ENCODE measurements around the gene HMGN3. TPM values are rescaled to one million over a fixed set of nuclear protein-coding genes. Genes with fewer than 3 reads are reported as not detected.

HMGN3 gene
- total RNA-seq, 2 experiments from 2014 or later: 45.6 to 49.4 TPM

DNA sequence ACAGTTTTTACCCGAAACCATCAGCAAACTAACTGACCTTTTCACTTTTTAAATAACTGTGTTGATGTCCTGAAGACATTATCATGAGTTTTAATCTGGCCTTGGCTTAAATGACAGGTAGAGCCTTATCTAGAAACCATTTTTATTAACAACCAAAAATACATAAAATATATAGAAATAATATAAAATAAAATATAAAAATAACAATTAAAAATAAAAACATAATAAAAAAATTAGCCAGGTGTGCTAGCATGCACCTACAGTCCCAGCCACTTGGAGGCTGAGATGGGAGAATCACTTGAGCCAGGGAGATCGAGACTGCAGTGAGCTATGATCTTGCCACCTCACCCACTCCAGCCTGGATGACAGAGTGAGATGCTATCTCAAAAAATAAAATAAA, 21.6 kb downstream of the HMGN3 start:
- Mint-ChIP-seq H3K4me3 (no peak overlapping the region), H3K27ac (no peak overlapping the region), H3K36me3 (ENCODE audit: low read depth) (peaks cover 7% of the 10 kb centered on the region), H3K4me1 (ENCODE audit: low read depth) (no peaks in the 10 kb centered on the region), H3K27me3 (no peaks in the 10 kb centered on the region), H3K9me3 (no peaks in the 10 kb centered on the region)
- DNase-seq (no peak), ATAC-seq (no peak)
- intact Hi-C loops (cut with micrococcal nuclease): no loop called here
- TF ChIP-seq, protein P1, sequence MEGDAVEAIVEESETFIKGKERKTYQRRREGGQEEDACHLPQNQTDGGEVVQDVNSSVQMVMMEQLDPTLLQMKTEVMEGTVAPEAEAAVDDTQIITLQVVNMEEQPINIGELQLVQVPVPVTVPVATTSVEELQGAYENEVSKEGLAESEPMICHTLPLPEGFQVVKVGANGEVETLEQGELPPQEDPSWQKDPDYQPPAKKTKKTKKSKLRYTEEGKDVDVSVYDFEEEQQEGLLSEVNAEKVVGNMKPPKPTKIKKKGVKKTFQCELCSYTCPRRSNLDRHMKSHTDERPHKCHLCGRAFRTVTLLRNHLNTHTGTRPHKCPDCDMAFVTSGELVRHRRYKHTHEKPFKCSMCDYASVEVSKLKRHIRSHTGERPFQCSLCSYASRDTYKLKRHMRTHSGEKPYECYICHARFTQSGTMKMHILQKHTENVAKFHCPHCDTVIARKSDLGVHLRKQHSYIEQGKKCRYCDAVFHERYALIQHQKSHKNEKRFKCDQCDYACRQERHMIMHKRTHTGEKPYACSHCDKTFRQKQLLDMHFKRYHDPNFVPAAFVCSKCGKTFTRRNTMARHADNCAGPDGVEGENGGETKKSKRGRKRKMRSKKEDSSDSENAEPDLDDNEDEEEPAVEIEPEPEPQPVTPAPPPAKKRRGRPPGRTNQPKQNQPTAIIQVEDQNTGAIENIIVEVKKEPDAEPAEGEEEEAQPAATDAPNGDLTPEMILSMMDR (IDR thresholded peaks at IDR 0.05): no peak
- ChIA-PET CTCF (no interaction called here), POLR2A (interaction anchor here (1.4 kb wide), 1 partner anchor 8 kb away, joined by 4 read pairs; no protein-coding TSS in a partner anchor)

DNA sequence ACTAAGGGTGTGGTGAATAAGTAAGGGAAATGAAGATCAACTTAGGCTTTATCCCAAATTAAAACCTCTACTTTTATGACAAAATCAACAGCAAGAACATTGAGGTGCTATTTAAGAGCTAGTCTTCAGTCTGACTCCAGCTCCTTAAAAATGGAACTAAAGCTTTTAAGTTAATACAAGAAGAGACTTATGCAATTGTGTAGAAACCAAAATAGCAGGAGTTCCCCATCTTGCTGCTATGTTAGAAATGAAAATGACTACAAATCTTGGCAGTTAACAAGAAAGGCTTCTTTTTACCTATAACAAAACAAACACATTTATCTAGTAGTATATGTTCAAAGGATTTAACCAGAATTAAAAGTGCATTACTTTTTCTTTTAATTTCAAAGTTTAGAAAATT, 25.7 kb downstream of the HMGN3 start:
- TF ChIP-seq, protein P1 (IDR thresholded peaks at IDR 0.05): no peak
- peaks cover 23% of the 10 kb centered on the region for H3K36me3 Mint-ChIP-seq (ENCODE audit: low read depth)
- CTCF ChIA-PET: no interaction called here
- ATAC-seq (no peak), DNase-seq (no peak)
- POLR2A ChIA-PET: no interaction called here
- H3K4me3 Mint-ChIP-seq: no peak overlapping the region
- intact Hi-C loops (cut with micrococcal nuclease): no loop called here
- no peak overlapping the region for H3K27ac Mint-ChIP-seq
- no peaks in the 10 kb centered on the region for H3K9me3 Mint-ChIP-seq
- H3K27me3 Mint-ChIP-seq: no peaks in the 10 kb centered on the region
- no peaks in the 10 kb centered on the region for H3K4me1 Mint-ChIP-seq (ENCODE audit: low read depth)

DNA sequence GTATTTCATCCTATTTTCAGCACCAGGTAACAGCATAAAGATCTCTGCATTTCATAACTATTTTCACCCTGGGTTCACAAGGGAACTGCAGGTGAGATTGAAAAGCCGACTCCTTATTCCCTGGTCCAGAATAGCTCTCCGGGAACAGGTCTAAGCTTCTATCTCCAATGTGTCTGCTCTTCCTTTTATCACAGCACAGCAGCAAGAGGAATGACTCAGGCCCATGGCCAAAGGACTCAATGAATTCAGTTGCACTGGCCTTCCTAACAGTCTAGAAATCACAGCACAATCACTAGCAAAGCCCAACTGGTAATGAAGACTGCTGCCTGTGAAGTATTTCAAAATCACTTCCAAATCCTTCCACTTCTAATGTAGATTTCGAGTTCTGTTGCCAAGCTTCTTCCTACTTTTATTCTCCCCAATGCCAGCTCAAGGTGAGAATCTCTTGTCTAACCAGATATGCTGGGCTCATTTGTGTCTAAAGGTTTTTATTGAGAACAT, 30.7 kb downstream of the HMGN3 start:
- H3K36me3 Mint-ChIP-seq (ENCODE audit: low read depth): peaks cover 17% of the 10 kb centered on the region
- TF ChIP-seq, protein P1 (IDR thresholded peaks at IDR 0.05): no peak
- CTCF ChIA-PET: no interaction called here
- intact Hi-C loops (cut with micrococcal nuclease): no loop called here
- no peaks in the 10 kb centered on the region for H3K27me3 Mint-ChIP-seq
- H3K4me1 Mint-ChIP-seq (ENCODE audit: low read depth): no peaks in the 10 kb centered on the region
- ATAC-seq (no peak), DNase-seq (no peak)
- H3K4me3 Mint-ChIP-seq: no peak overlapping the region
- H3K9me3 Mint-ChIP-seq: no peaks in the 10 kb centered on the region
- H3K27ac Mint-ChIP-seq: no peak overlapping the region
- POLR2A ChIA-PET: interaction anchor here (1.6 kb wide), 1 partner anchor 10 kb away, joined by 4 read pairs; no protein-coding TSS in a partner anchor

- no peak overlapping the region for H3K27ac Mint-ChIP-seq
- no peaks in the 10 kb centered on the region for H3K27me3 Mint-ChIP-seq
- H3K4me3 Mint-ChIP-seq: no peak overlapping the region
- ATAC-seq: no peak
- ChIA-PET CTCF (no interaction called here), POLR2A (no interaction called here)
- H3K36me3 Mint-ChIP-seq (ENCODE audit: low read depth): peaks cover 17% of the 10 kb centered on the region
- H3K4me1 Mint-ChIP-seq (ENCODE audit: low read depth): no peaks in the 10 kb centered on the region
- intact Hi-C loops (cut with micrococcal nuclease): no loop called here
- no peak for DNase-seq
- H3K9me3 Mint-ChIP-seq: no peaks in the 10 kb centered on the region
- TF ChIP-seq, protein P1 (IDR thresholded peaks at IDR 0.05): no peak
These were observed 31.9 kb downstream of the HMGN3 start for GRCh38 chr6:79202556-79202955.

DNA sequence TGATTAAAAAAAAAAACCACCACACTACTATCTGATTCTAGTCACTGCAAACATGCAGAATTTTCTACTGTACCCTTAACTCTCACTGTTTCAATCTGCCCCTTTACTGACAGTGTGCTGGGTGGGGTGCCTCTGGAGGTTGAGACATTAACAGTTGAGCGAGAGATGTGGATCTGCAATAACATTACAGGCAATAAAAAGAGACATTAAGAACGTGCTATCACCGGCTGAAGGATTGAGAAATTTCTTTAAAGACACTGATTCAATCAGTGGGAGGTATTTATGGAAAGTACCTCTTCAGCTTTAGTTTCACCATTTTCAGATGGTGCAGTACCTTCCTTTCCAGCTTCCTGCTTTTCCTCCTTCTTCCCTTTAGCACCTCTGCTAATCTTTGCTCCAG, 32.5 kb downstream of the HMGN3 start:
- DNase-seq (no peak), ATAC-seq (no peak)
- ChIA-PET POLR2A (no interaction called here), CTCF (no interaction called here)
- Mint-ChIP-seq H3K36me3 (ENCODE audit: low read depth) (peaks cover 14% of the 10 kb centered on the region), H3K4me1 (ENCODE audit: low read depth) (no peaks in the 10 kb centered on the region), H3K27ac (no peak overlapping the region), H3K27me3 (no peaks in the 10 kb centered on the region), H3K9me3 (no peaks in the 10 kb centered on the region), H3K4me3 (no peak overlapping the region)
- TF ChIP-seq, protein P1 (IDR thresholded peaks at IDR 0.05): no peak
- intact Hi-C loops (cut with micrococcal nuclease): no loop called here
